COLO668 (cell line): ENCODE measurements around the gene HEATR5B.
"Not testable (repeated sequence)": the region's sequence is repeated elsewhere in the genome, so short reads cannot be mapped to it uniquely, and the experiment has no call there.

Experiments
- DNase-seq: peaks from one replicate; lab custom pipeline; 2025; ENCODE audit not compliant: unreplicated experiment; lab: John Stamatoyannopoulos, UW

Gene HEATR5B

GRCh38 chr2:36988008-36988407 lies 96.2 kb downstream of the HEATR5B start:
- no peak for DNase-seq

DNA sequence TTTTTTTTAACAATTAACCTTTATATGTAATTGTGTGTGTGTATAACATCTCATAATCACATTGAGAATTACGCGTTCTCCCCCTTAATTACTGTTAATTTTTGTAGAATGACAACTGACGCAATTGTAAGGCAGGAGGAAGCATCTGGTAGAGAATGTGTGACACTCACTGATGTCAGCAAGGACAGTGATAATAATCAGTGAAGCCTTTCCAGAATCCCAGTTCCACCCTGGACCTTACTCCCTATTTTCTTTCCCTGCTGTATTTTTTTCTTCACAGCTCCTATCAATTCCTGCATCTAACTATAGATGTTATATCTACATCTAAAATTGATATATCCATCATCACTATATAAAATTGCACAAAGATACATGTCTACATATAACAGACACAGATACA lies 101.7 kb downstream of the HEATR5B start:
- DNase-seq: no peak

DNA sequence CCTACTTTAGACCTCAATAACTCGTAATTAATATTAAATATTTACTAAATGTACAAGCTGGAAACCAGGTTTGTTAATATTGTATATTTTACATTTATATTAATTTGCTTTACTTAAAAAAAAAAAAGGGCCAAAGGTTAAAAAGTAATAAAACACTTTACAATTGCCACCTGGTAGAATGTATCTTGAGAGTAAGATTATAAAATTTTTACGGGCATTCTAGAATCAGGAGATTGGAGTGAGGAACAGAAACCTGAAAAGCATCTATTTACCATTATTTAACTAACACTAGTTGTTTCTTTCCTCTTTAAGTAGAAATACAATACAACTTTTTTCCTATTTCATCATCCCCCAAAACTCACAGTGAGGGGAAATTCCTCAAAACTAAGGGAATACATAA lies 102.3 kb downstream of the HEATR5B start:
- no peak for DNase-seq

DNA sequence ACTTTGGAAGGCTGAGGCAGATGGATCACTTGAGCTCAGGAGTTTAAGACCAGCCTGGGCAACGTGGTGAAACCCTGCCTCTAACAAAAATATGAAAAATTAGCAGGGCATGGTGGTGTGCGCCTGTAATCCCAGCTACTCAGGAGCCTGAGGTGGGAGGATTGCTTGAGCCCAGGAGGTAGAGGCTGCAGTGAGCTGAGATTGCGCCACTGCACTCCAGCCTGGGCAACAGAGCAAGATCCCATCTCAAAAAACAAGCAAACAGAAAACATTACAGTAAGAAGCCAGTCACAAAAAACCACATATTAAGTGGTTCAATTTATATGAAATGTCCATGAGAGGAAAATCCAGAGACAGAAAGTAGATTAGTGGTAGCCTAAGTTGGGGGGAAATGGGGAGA lies 105.2 kb downstream of the HEATR5B start:
- not testable (repeated sequence) for DNase-seq

GRCh38 chr2:36976065-36976464 lies 108.1 kb downstream of the HEATR5B start:
- DNase-seq: no peak

DNA sequence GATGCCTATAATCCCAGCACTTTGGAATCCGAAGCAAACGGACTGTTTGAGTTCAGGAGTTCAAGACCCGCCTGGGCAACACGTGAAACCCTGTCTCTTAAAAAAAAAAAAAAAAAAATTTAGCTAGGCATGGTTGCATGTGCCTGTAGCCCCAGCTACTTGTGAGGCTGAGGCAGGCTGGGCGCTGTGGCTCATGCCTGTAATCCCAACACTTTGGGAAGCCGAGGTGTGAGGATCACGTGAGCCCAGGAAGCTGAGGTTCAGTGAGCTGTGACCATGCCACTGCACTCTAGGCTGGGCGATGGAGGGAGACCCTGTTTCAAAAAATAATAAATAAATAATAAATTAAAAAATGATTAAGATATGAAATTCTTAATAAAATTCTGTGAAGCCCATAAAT lies 108.9 kb downstream of the HEATR5B start:
- DNase-seq: no peak

GRCh38 chr2:36973320-36973719 lies 110.9 kb downstream of the HEATR5B start:
- no peak for DNase-seq

DNA sequence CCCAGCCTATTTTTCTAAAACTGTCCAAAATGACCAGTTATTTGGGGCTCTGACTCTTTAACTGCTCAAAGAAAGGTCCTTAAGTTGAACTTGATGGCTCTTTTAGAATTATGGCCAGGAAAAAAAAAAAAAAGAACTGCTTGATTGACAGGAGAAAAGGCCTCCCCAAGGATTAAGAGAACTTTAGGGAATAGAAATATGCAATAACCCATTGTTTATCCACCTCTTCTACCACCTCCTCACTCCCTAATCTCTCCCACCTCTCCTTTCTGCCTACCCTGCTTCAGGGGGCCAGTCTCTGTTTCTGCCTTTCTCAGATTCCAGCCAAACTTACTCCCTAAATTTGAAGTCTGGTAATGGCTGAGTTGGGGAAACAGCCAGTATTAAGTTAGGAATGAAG lies 112.2 kb downstream of the HEATR5B start:
- no peak for DNase-seq

GRCh38 chr2:36967236-36967876 lies 116.8 kb downstream of the HEATR5B start:
- peak; percentile 12 for DNase-seq

DNA sequence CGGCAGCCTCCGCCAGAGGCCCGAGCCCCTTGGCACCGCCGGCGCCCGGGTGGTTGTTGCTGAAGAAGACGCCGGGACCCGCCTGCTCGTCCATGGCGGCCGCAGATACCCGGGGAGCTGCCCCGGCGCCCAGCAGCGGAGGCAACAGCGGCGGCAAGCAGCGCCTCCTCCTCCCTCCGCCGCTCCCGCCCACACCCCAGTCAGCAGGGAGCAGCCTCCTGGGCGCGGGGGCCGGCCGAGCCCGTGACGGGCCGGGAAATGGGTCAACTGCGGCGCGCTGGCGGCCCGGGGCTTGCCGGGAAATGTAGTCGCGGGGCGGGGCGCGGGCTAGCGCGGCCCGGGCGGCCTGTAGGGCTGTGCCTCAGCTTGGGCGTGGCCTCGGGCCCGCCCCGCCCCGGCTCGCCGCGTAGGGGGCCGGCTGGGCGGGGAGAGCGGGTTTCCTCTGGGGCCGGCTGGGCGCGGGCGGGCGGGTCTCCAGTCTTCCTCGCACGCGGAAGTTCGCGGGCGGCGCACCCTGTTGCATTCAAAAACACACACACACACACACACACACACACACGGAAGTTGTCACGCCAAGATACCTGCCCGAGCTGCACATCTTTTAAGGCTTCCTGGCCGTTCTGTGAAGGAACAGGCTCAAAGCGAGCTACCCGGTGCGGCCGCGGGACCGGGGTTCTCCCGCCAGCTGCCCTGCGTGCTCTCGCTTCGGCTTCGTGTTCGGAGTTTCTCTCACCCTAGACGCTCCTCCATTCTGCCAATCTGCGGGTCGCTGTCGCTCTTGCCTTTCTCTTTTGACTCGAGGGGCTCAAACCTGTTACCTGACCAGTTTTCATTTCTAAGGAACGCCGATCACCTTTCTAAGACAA lies 117.6 kb downstream of the HEATR5B start, which contains the start of gene STRN:
Gene STRN, minus strand, starts transcription at position 167 of the 866 bp plus-strand sequence. Its CDS starts 73 bp downstream, at position 94.
- peak; percentile 98 for DNase-seq

DNA sequence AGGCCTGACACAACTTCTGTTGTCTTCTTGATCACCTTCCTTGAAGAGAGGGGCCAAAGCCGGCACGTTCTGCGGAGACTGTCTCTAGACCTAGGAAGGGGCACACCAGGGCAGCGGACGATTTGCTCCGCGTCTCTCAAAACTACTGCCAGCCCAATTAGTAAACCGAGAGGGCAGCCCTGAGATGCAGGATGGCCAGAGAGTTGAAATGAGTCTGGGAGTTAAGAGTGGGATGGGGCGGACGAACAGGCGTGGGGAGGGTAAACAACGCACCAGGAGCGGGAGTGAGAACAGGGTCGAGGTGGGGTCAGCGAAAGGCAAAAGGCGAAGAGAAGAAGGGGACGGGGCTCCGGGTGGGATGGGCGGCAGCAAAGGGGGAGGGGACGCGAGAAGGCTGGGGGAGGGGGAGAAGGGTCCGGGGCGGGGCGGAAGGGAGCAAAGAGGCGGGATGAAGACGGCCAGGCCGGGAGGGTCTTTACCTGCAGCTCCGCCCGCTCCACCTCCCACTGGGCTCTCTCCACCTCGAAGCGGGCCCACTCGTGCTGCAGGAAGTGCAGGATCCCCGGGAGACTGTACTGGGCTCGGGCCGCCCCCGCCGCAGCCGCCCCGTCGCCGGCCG lies 118.3 kb downstream of the HEATR5B start:
- no peak for DNase-seq

- DNase-seq: no peak
Measured at GRCh38 chr2:36965206-36965605, 119.0 kb downstream of the HEATR5B start.

DNA sequence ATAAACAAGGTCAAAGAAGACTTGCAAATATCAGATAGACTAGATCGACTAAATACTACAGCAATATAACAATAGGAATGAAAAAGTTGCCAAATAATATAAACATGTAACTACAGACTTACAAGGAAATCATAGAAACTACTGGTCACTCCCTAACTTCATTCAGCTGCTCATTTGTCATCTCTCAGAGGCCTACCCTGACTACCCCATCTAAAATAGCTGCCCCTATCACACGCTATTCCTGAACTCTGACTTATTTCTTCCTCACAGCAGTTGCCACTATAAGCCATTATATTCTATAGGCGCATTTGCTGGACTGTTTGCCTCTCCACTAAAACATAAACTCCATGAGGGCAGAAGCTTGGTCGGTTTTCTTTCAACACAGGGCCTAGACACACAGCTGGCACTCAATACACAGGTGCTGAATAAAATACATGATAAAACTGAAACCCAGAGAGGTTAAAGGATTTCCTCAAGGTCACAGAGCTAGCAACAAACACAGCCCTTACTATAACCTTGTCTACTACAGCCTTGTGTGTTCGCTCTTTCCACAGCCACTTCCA lies 119.6 kb downstream of the HEATR5B start:
- no peak for DNase-seq

DNA sequence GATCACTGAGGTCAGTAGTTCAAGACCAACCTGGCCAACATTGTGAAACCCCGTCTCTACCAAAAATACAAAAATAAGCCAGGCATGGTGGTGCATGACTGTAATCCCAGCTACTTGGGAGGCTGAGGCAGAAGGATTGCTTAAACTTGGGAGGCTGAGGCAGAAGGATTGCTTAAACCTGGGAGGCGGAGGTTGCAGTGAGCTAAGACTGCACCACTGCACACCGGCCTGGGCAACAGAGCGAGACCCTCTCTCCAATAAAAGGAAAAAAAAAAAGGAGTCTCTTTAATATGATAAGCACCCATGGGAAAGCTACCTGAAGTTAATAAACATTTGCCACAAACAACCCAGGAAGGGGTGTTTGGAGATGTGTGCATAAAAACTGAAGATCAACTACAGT lies 120.4 kb downstream of the HEATR5B start:
- DNase-seq: no peak

GRCh38 chr2:36963106-36963505 lies 121.1 kb downstream of the HEATR5B start:
- DNase-seq: no peak

GRCh38 chr2:36960773-36961172 lies 123.4 kb downstream of the HEATR5B start:
- no peak for DNase-seq

- DNase-seq: no peak
Measured at GRCh38 chr2:36960005-36960675, 124.0 kb downstream of the HEATR5B start.

DNA sequence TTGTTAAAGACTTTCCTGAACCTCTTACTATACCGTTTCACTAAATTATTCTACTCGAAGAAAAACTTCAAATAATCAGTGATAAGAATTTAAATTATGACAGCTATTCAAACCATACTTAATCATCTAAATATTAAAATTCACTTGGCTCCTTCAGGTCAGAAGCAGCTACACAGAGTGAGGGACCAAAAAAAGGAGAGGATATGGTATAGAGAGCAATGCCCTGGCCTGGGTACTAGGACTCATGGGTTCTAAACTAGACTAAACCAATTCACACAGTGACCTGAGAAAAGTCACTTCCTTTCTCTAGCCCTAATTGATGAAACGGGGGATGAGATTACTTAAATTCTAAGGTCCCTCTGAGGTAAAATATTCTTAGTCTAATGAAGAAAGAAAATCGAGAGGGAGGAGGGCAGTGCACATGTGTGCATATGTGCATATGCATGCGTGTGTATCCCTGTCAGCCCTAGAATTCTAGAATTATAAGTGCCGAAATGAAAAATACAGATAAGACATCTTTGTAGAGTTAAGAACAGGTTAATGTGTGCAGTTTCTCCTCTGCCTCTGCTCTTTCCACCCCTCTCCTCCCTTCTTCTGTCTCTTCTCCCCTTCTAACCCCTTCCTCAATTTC lies 129.1 kb downstream of the HEATR5B start:
- no peak for DNase-seq

- no peak for DNase-seq
Measured at GRCh38 chr2:36952748-36953197, 131.4 kb downstream of the HEATR5B start.

DNA sequence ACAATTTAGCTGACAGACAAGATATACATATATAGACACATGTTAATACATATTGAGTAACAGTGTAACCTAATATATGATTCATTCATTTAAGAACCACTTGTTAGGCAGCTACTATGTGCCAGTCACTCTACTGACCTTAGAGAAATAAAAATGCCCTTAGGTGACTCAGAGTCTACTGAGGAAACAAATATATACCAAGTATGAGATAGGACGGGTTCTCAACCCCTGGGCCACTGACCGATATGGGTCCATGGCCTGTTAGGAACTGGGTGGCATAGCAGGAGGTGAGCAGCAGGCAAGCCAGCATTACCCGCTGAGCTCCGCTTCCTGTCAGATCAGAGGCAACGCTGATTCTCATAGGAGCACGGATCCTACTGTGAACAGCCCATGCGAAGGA lies 132.6 kb downstream of the HEATR5B start:
- no peak for DNase-seq
